Epithelial cell of esophagus (primary cell): ENCODE data around the gene FHIT.

Source experiments
- DNase-seq: peaks from one replicate; pipeline ENCODE4 v3.0.0; 2010; ENCODE audit warnings: low read depth
- H3K4me3 ChIP-seq: 2 replicates; pipeline ENCODE4 v1.5.1; 2011; ENCODE audit warnings: mild to moderate bottlenecking, low read length, control low read depth
- CTCF ChIP-seq: IDR thresholded peaks from 2 replicates; pipeline ENCODE4 v1.5.1; 2011; ENCODE audit warnings: low read depth, mild to moderate bottlenecking, low read length, control low read depth, inconsistent platforms; ENCODE audit not compliant: insufficient read depth; ENCODE audit errors: missing control alignments

The FHIT gene

GRCh38 chr3:60301142-60301541 lies 950.1 kb downstream of the FHIT start:
- TF ChIP-seq CTCF = no peak
- peak; percentile 57 for DNase-seq

GRCh38 chr3:60298141-60298540 lies 953.1 kb downstream of the FHIT start:
- no peak for TF ChIP-seq CTCF
- no peak for DNase-seq
- H3K4me3 ChIP-seq = no peak overlapping the region

More at GRCh38 chr3:60301142-60301541, 950.1 kb downstream of the FHIT start:
- H3K4me3 ChIP-seq = no peak overlapping the region

GRCh38 chr3:60294181-60294580 lies 957.1 kb downstream of the FHIT start:
- no peak for DNase-seq

GRCh38 chr3:60291115-60291514 lies 960.1 kb downstream of the FHIT start:
- TF ChIP-seq CTCF = no peak
- H3K4me3 ChIP-seq = no peak overlapping the region
- peak; percentile 41 for DNase-seq

More at GRCh38 chr3:60294181-60294580, 957.1 kb downstream of the FHIT start:
- TF ChIP-seq CTCF = no peak
- no peak overlapping the region for H3K4me3 ChIP-seq

- no peak overlapping the region for H3K4me3 ChIP-seq
- TF ChIP-seq CTCF = no peak
- DNase-seq = no peak
These were observed 961.1 kb downstream of the FHIT start for GRCh38 chr3:60290122-60290492.

GRCh38 chr3:60289341-60290121 lies 961.7 kb downstream of the FHIT start:
- no peak for TF ChIP-seq CTCF
- DNase-seq = no peak
- H3K4me3 ChIP-seq = no peak overlapping the region

GRCh38 chr3:60282866-60283265 lies 968.4 kb downstream of the FHIT start:
- no peak for TF ChIP-seq CTCF
- DNase-seq = no peak

More at GRCh38 chr3:60282866-60283265, 968.4 kb downstream of the FHIT start:
- no peak overlapping the region for H3K4me3 ChIP-seq
